ENCODE data around the gene SLC22A23.

DNA sequence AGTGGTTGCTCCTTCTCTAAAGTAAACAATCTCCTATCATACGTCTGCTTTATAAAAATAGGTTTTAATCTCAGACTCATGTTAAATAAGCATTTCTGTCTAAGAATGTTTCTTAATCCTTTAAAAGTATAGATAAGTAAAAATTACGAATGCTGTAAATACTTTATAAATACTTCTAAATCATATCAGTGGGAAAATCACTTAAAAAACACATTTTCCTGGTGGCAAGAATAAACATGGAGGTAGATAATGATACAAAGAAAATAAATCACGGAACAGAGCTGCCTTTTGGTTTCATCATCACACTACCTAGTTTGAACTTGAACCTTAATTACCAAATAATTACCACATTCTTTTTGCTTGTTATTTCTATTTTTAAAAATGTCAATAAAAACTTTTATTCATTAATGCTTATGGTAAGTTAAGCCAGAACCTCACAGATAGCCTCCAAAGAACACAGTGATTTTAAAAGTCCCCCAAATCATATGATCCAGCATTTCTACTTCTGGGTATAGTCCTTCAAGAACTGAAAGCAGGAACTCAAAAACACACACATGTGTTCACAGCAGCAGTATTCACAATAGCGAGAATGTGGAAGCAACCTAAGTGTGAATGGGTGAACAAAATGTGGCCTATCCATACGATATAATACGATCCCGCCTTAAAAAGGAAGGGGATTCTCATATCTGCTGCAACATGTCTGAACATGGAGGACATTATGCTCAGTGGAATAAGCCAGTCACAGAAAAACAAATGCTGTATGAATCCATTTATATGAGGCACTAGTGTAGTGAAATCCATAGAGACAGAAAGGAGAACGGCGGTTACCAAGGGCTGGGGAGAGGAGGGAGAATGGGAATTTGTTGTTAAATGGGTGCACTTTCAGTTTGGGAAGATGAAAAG is 72.4 kb downstream of the SLC22A23 start:
- TF ChIP-seq, protein P1, sequence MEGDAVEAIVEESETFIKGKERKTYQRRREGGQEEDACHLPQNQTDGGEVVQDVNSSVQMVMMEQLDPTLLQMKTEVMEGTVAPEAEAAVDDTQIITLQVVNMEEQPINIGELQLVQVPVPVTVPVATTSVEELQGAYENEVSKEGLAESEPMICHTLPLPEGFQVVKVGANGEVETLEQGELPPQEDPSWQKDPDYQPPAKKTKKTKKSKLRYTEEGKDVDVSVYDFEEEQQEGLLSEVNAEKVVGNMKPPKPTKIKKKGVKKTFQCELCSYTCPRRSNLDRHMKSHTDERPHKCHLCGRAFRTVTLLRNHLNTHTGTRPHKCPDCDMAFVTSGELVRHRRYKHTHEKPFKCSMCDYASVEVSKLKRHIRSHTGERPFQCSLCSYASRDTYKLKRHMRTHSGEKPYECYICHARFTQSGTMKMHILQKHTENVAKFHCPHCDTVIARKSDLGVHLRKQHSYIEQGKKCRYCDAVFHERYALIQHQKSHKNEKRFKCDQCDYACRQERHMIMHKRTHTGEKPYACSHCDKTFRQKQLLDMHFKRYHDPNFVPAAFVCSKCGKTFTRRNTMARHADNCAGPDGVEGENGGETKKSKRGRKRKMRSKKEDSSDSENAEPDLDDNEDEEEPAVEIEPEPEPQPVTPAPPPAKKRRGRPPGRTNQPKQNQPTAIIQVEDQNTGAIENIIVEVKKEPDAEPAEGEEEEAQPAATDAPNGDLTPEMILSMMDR (conservative IDR thresholded peaks at IDR 0.05) = no peak
- TF ChIP-seq ZFX (IDR thresholded peaks at IDR 0.05) = no peak

Data from C4-2B (cell line).